ENCODE results near the gene NQO1. TPM values are rescaled to one million over a fixed set of nuclear protein-coding genes. Genes with fewer than 3 reads are reported as not detected.

The NQO1 gene
- total RNA-seq (7.6 TPM), polyA plus RNA-seq (10.3 TPM)
- long read RNA-seq, donor 1, partial matches to known transcripts = 0 of 1 reads
- long read RNA-seq, donor 1, other reads (novel, unspliced or antisense) = 0 of 1 reads
- long read RNA-seq, donor 2 = 0 reads
- long read RNA-seq, donor 3, partial matches to known transcripts = 0 of 5 reads
- long read RNA-seq, donor 3, other reads (novel, unspliced or antisense) = 0 of 5 reads
- long read RNA-seq, donor 4, partial matches to known transcripts = 0 of 2 reads
- long read RNA-seq, donor 4, other reads (novel, unspliced or antisense) = 0 of 2 reads
- long read RNA-seq, donor 5, transcript NQO1-201 (6 exons, 2,912 nt) = major isoform, 5 of 7 reads
- long read RNA-seq, donor 5, partial matches to known transcripts = 0 of 7 reads
- long read RNA-seq, donor 5, other reads (novel, unspliced or antisense) = 0 of 7 reads
- long read RNA-seq, donor 6, partial matches to known transcripts = 0 of 2 reads
- long read RNA-seq, donor 6, other reads (novel, unspliced or antisense) = 0 of 2 reads
- long read RNA-seq, donor 7, partial matches to known transcripts = 0 of 4 reads
- long read RNA-seq, donor 7, other reads (novel, unspliced or antisense) = 0 of 4 reads
- long read RNA-seq, donor 8, partial matches to known transcripts = 0 of 1 reads
- long read RNA-seq, donor 8, other reads (novel, unspliced or antisense) = 0 of 1 reads
- long read RNA-seq, donor 9, partial matches to known transcripts = 0 of 3 reads
- long read RNA-seq, donor 9, other reads (novel, unspliced or antisense) = 0 of 3 reads
- long read RNA-seq, donor 10, partial matches to known transcripts = 0 of 2 reads
- long read RNA-seq, donor 10, other reads (novel, unspliced or antisense) = 0 of 2 reads

- no peaks in the 10 kb centered on the region for H3K27me3 ChIP-seq (ENCODE audit: control insufficient read depth in 2 of 2, insufficient read depth in 1 of 2, low read length in 1 of 2)
- H3K27ac ChIP-seq (ENCODE audit: low read depth in 1 of 2, low read length in 1 of 2) = peak within 1 kb of the TSS; percentile 73 to 82
- H3K36me3 ChIP-seq (ENCODE audit: control insufficient read depth in 2 of 2, insufficient read depth in 2 of 2, low read length in 1 of 2) = no peaks in the 10 kb centered on the region
- peaks cover 0 to 1% of the 10 kb centered on the region in 2 donors for H3K9me3 ChIP-seq (ENCODE audit: control insufficient read depth in 2 of 2, insufficient read depth in 1 of 2, low read length in 1 of 2)
- WGBS = 1% methylated on average over 31 of the region's 31 CpGs
- peak; percentile 49 to 87 (median 69) for DNase-seq (ENCODE audit: low read depth in 6 of 9, low spot score in 9 of 9)
- peaks cover 12 to 16% of the 10 kb centered on the region in 2 donors for H3K4me1 ChIP-seq (ENCODE audit: control insufficient read depth in 2 of 2, insufficient read depth in 2 of 2, low read length in 2 of 2)
- peak within 1 kb of the TSS; percentile 63 to 78 for H3K4me3 ChIP-seq (ENCODE audit: low read length in 2 of 2)
Measured at GRCh38 chr16:69726313-69727060, at the start of gene NQO1. TSS of gene NQO1 (minus strand) at chr16:69726560. CDS start at chr16:69726439, 121 bp downstream.

DNA sequence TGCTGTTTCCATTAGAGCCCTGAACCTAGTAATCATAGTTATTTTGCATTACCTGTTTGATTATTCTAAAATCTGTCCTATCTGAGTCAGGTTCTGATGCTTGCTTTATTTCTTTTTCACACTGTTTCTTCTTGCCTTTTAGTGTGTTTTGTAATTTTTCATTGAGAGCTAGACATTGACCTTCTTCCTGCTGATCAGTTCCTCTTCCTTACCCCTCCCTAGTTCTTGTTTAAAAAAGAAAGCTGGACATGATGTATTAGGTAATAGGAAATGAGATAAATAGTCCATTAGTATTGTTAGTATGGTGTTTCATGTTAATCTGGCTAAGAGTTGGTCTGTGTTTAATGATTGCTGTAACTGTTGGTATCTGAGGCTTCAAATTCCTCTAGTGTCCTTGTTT, 49.2 kb upstream of the NQO1 start:
- H3K4me1 ChIP-seq (ENCODE audit: control insufficient read depth in 2 of 2, insufficient read depth in 2 of 2, low read length in 2 of 2) = no peaks in the 10 kb centered on the region
- no peak for DNase-seq (ENCODE audit: low read depth in 6 of 9, low spot score in 9 of 9)
- H3K27me3 ChIP-seq (ENCODE audit: control insufficient read depth in 2 of 2, insufficient read depth in 1 of 2, low read length in 1 of 2) = no peaks in the 10 kb centered on the region
- no peak overlapping the region for H3K4me3 ChIP-seq (ENCODE audit: low read length in 2 of 2)
- no peak overlapping the region for H3K27ac ChIP-seq (ENCODE audit: low read depth in 1 of 2, low read length in 1 of 2)
- H3K9me3 ChIP-seq (ENCODE audit: control insufficient read depth in 2 of 2, insufficient read depth in 1 of 2, low read length in 1 of 2) = peaks cover 0 to 4% of the 10 kb centered on the region in 2 donors
- peaks cover 0 to 2% of the 10 kb centered on the region in 2 donors for H3K36me3 ChIP-seq (ENCODE audit: control insufficient read depth in 2 of 2, insufficient read depth in 2 of 2, low read length in 1 of 2)

- no peak overlapping the region for H3K27ac ChIP-seq (ENCODE audit: low read depth in 1 of 2, low read length in 1 of 2)
- no peaks in the 10 kb centered on the region for H3K27me3 ChIP-seq (ENCODE audit: control insufficient read depth in 2 of 2, insufficient read depth in 1 of 2, low read length in 1 of 2)
- H3K4me1 ChIP-seq (ENCODE audit: control insufficient read depth in 2 of 2, insufficient read depth in 2 of 2, low read length in 2 of 2) = no peaks in the 10 kb centered on the region
- 92% methylated on average over 6 of the region's 6 CpGs for WGBS
- no peak overlapping the region for H3K4me3 ChIP-seq (ENCODE audit: low read length in 2 of 2)
- peaks cover 0 to 4% of the 10 kb centered on the region in 2 donors for H3K9me3 ChIP-seq (ENCODE audit: control insufficient read depth in 2 of 2, insufficient read depth in 1 of 2, low read length in 1 of 2)
- H3K36me3 ChIP-seq (ENCODE audit: control insufficient read depth in 2 of 2, insufficient read depth in 2 of 2, low read length in 1 of 2) = peaks cover 0 to 2% of the 10 kb centered on the region in 2 donors
- DNase-seq (ENCODE audit: low read depth in 6 of 9, low spot score in 9 of 9) = no peak
Measured at GRCh38 chr16:69773260-69773947, 47.0 kb upstream of the NQO1 start.

DNA sequence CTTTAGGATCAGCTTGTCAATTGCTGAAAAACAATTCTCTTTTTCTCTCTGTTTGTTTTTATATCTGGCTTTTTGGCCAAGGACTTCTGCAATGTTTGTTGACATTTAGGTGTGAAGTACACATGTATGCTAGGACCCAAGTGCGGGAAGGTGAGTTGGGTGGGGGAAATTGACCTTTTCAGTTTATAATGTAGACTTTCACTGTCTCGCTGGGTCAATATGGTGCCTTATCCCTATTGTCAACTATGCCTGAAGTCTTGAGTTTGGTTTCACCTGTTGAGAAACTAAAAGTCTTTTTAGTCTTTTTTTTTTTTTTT, 45.2 kb upstream of the NQO1 start:
- H3K4me1 ChIP-seq (ENCODE audit: control insufficient read depth in 2 of 2, insufficient read depth in 2 of 2, low read length in 2 of 2) = no peaks in the 10 kb centered on the region
- 98% methylated on average over 2 of the region's 2 CpGs for WGBS
- no peaks in the 10 kb centered on the region for H3K27me3 ChIP-seq (ENCODE audit: control insufficient read depth in 2 of 2, insufficient read depth in 1 of 2, low read length in 1 of 2)
- H3K9me3 ChIP-seq (ENCODE audit: control insufficient read depth in 2 of 2, insufficient read depth in 1 of 2, low read length in 1 of 2) = peaks cover 0 to 4% of the 10 kb centered on the region in 2 donors
- DNase-seq (ENCODE audit: low read depth in 6 of 9, low spot score in 9 of 9) = no peak
- H3K27ac ChIP-seq (ENCODE audit: low read depth in 1 of 2, low read length in 1 of 2) = no peak overlapping the region
- no peaks in the 10 kb centered on the region for H3K36me3 ChIP-seq (ENCODE audit: control insufficient read depth in 2 of 2, insufficient read depth in 2 of 2, low read length in 1 of 2)
- no peak overlapping the region for H3K4me3 ChIP-seq (ENCODE audit: low read length in 2 of 2)

DNA sequence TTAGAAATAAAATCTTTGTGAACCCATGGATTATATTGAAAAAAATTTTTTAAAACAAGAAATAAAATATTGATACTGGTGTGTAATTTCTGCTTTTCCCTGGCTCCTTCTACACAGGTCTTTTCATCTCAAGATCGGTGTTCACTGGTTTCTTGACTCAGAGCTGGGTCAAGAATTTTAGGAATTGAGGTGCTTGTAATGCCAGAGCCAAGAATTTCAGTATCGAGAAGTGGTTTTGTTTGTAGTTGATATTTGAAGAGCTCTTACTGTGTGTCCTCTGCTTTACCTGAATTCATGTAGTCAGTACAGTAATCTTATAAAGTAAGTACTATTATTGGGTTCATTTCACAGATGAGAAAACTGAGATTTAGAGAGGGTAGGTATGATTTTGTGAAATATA, 43.0 kb upstream of the NQO1 start:
- WGBS = 48% methylated on average over 2 of the region's 2 CpGs
- no peak overlapping the region for H3K27ac ChIP-seq (ENCODE audit: low read depth in 1 of 2, low read length in 1 of 2)

GRCh38 chr16:69768666-69769065, 42.3 kb upstream of the NQO1 start:
- Histone ChIP-seq H3K4me3 (ENCODE audit: low read length in 2 of 2) (no peak overlapping the region), H3K27me3 (ENCODE audit: control insufficient read depth in 2 of 2, insufficient read depth in 1 of 2, low read length in 1 of 2) (no peaks in the 10 kb centered on the region), H3K36me3 (ENCODE audit: control insufficient read depth in 2 of 2, insufficient read depth in 2 of 2, low read length in 1 of 2) (no peaks in the 10 kb centered on the region), H3K4me1 (ENCODE audit: control insufficient read depth in 2 of 2, insufficient read depth in 2 of 2, low read length in 2 of 2) (peaks cover 0 to under 1% of the 10 kb centered on the region in 2 donors), H3K9me3 (ENCODE audit: control insufficient read depth in 2 of 2, insufficient read depth in 1 of 2, low read length in 1 of 2) (no peaks in the 10 kb centered on the region), H3K27ac (ENCODE audit: low read depth in 1 of 2, low read length in 1 of 2) (no peak overlapping the region)
- DNase-seq (ENCODE audit: low read depth in 6 of 9, low spot score in 9 of 9) = no peak
- 89% methylated on average over 6 of the region's 6 CpGs for WGBS

More for the DNA sequence above, 43.0 kb upstream of the NQO1 start:
- H3K36me3 ChIP-seq (ENCODE audit: control insufficient read depth in 2 of 2, insufficient read depth in 2 of 2, low read length in 1 of 2) = no peaks in the 10 kb centered on the region
- no peaks in the 10 kb centered on the region for H3K4me1 ChIP-seq (ENCODE audit: control insufficient read depth in 2 of 2, insufficient read depth in 2 of 2, low read length in 2 of 2)
- no peaks in the 10 kb centered on the region for H3K9me3 ChIP-seq (ENCODE audit: control insufficient read depth in 2 of 2, insufficient read depth in 1 of 2, low read length in 1 of 2)
- no peak overlapping the region for H3K4me3 ChIP-seq (ENCODE audit: low read length in 2 of 2)
- no peaks in the 10 kb centered on the region for H3K27me3 ChIP-seq (ENCODE audit: control insufficient read depth in 2 of 2, insufficient read depth in 1 of 2, low read length in 1 of 2)
- no peak for DNase-seq (ENCODE audit: low read depth in 6 of 9, low spot score in 9 of 9)

GRCh38 chr16:69767459-69768229, 41.3 kb upstream of the NQO1 start:
- no peaks in the 10 kb centered on the region for H3K27me3 ChIP-seq (ENCODE audit: control insufficient read depth in 2 of 2, insufficient read depth in 1 of 2, low read length in 1 of 2)
- H3K36me3 ChIP-seq (ENCODE audit: control insufficient read depth in 2 of 2, insufficient read depth in 2 of 2, low read length in 1 of 2) = no peaks in the 10 kb centered on the region
- WGBS = 93% methylated on average over 5 of the region's 5 CpGs
- H3K4me1 ChIP-seq (ENCODE audit: control insufficient read depth in 2 of 2, insufficient read depth in 2 of 2, low read length in 2 of 2) = peaks cover 0 to 7% of the 10 kb centered on the region in 2 donors
- DNase-seq (ENCODE audit: low read depth in 6 of 9, low spot score in 9 of 9) = no peak
- H3K9me3 ChIP-seq (ENCODE audit: control insufficient read depth in 2 of 2, insufficient read depth in 1 of 2, low read length in 1 of 2) = no peaks in the 10 kb centered on the region
- no peak overlapping the region for H3K27ac ChIP-seq (ENCODE audit: low read depth in 1 of 2, low read length in 1 of 2)
- H3K4me3 ChIP-seq (ENCODE audit: low read length in 2 of 2) = no peak overlapping the region

DNA sequence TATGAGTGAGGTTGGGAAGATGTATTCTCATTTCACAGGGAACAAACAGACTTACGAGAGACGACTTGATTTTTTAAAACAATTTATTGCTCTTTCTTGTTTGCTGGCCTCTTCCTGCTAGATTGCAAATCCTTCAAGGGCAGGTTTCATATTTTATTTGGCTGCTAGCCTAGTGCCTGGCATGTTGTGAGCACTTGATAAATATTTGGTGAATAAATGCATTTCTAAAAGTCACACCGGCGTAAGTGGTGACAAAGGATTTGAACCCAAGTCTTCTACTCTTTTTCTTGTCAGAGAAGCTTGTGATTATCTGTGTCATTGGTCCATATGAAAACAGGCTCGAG, 37.2 kb upstream of the NQO1 start:
- no peak for DNase-seq (ENCODE audit: low read depth in 6 of 9, low spot score in 9 of 9)
- Histone ChIP-seq H3K27ac (ENCODE audit: low read depth in 1 of 2, low read length in 1 of 2) (peak overlapping the region in 1 of 2 donors; percentile 96), H3K9me3 (ENCODE audit: control insufficient read depth in 2 of 2, insufficient read depth in 1 of 2, low read length in 1 of 2) (no peaks in the 10 kb centered on the region), H3K27me3 (ENCODE audit: control insufficient read depth in 2 of 2, insufficient read depth in 1 of 2, low read length in 1 of 2) (no peaks in the 10 kb centered on the region), H3K4me1 (ENCODE audit: control insufficient read depth in 2 of 2, insufficient read depth in 2 of 2, low read length in 2 of 2) (peaks cover 4 to 14% of the 10 kb centered on the region in 2 donors), H3K4me3 (ENCODE audit: low read length in 2 of 2) (peak overlapping the region in 1 of 2 donors; percentile 70), H3K36me3 (ENCODE audit: control insufficient read depth in 2 of 2, insufficient read depth in 2 of 2, low read length in 1 of 2) (no peaks in the 10 kb centered on the region)
- 90% methylated on average over 5 of the region's 5 CpGs for WGBS

All from thymus (tissue), 14 donors.